ENCODE measurements around the gene MRM1.
"Not testable (repeated sequence)": the region's sequence is repeated elsewhere in the genome, so short reads cannot be mapped to it uniquely, and the experiment has no call there.

MRM1 gene

GRCh38 chr17:36600936-36601302 lies 464 bp upstream of the MRM1 start:
- H3K27ac ChIP-seq, result peak overlapping the region; percentile 94
- no peak for TF ChIP-seq CTCF (conservative IDR thresholded peaks at IDR 0.05)
- no peak for TF ChIP-seq ZFX (IDR thresholded peaks at IDR 0.05)

- TF ChIP-seq CTCF (conservative IDR thresholded peaks at IDR 0.05) (no peak), ZFX (IDR thresholded peaks at IDR 0.05) (peak; percentile 68; the same call in 1 of the 2 replicates)
- peak overlapping the region; percentile 94 for H3K27ac ChIP-seq
Measured at GRCh38 chr17:36602030-36602748, 806 bp downstream of the MRM1 start.

- H3K27ac ChIP-seq, result peak overlapping the region; percentile 94
- peak; percentile 93 for TF ChIP-seq CTCF (conservative IDR thresholded peaks at IDR 0.05)
- no peak for TF ChIP-seq ZFX (IDR thresholded peaks at IDR 0.05)
Measured at GRCh38 chr17:36602924-36603384, 1.6 kb downstream of the MRM1 start.

- not testable (repeated sequence) for H3K27ac ChIP-seq
Measured at GRCh38 chr17:36605028-36605427, 3.6 kb downstream of the MRM1 start.

GRCh38 chr17:36608280-36608679 lies 6.9 kb downstream of the MRM1 start:
- TF ChIP-seq CTCF (conservative IDR thresholded peaks at IDR 0.05), result no peak
- H3K27ac ChIP-seq, result no peak overlapping the region

- H3K27ac ChIP-seq, result no peak overlapping the region
- TF ChIP-seq CTCF (conservative IDR thresholded peaks at IDR 0.05) (no peak; the same call in 1 of the 2 replicates), ZFX (IDR thresholded peaks at IDR 0.05) (no peak)
Measured at GRCh38 chr17:36608794-36609497, 7.6 kb downstream of the MRM1 start.

- TF ChIP-seq CTCF (conservative IDR thresholded peaks at IDR 0.05) (no peak), ZFX (IDR thresholded peaks at IDR 0.05) (no peak)
- H3K27ac ChIP-seq, result no peak overlapping the region
Measured at GRCh38 chr17:36609498-36609862, 8.1 kb downstream of the MRM1 start.
